Gastrocnemius medialis (tissue), 4 donors: ENCODE data around the gene OSBPL10.

ENCODE experiments used
- CTCF ChIP-seq, 5 experiments: fragments of 450-650 bp in 3 of 5; fragments of 200-600 bp in 2 of 5; sonication (generic) in 2 of 5; IDR thresholded peaks in 4 of 5; conservative IDR thresholded peaks in 1 of 5; 1 replicate in 4 of 5; 2 replicates in 1 of 5; pipeline ENCODE4 v1.5.1; 2016 to 2019; ENCODE audit warnings: antibody characterized with exemption in 5 of 5, mild to moderate bottlenecking in 3 of 5, moderate library complexity in 3 of 5
- POLR2A ChIP-seq, 2 donors: fragments of 450-650 bp; IDR thresholded peaks; one replicate each; pipeline ENCODE4 v1.6.1; 2017; ENCODE audit warnings: antibody characterized with exemption in 2 of 2, mild to moderate bottlenecking in 2 of 2, moderate library complexity in 2 of 2

GRCh38 chr3:31775383-31775782 lies 205.7 kb downstream of the OSBPL10 start:
- no peak for TF ChIP-seq CTCF (IDR thresholded peaks at IDR 0.05 in 4 of 5, conservative IDR thresholded peaks at IDR 0.05 in 1 of 5)
- TF ChIP-seq POLR2A (IDR thresholded peaks at IDR 0.05) = no peak
